ENCODE results near the gene NOLC1. TPM values are rescaled to one million over a fixed set of nuclear protein-coding genes. Genes with fewer than 3 reads are reported as not detected.

NOLC1 gene
- total RNA-seq, 1 experiment from 2014 or later = 165 TPM

- TF ChIP-seq, protein P1, sequence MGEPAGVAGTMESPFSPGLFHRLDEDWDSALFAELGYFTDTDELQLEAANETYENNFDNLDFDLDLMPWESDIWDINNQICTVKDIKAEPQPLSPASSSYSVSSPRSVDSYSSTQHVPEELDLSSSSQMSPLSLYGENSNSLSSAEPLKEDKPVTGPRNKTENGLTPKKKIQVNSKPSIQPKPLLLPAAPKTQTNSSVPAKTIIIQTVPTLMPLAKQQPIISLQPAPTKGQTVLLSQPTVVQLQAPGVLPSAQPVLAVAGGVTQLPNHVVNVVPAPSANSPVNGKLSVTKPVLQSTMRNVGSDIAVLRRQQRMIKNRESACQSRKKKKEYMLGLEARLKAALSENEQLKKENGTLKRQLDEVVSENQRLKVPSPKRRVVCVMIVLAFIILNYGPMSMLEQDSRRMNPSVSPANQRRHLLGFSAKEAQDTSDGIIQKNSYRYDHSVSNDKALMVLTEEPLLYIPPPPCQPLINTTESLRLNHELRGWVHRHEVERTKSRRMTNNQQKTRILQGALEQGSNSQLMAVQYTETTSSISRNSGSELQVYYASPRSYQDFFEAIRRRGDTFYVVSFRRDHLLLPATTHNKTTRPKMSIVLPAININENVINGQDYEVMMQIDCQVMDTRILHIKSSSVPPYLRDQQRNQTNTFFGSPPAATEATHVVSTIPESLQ (CRISPR knock-in tag; IDR thresholded peaks at IDR 0.05) = no peak
- TF ChIP-seq KAT7 (CRISPR knock-in tag; IDR thresholded peaks at IDR 0.05; ENCODE audit: borderline replicate concordance) = no peak
- TF ChIP-seq, protein P2, sequence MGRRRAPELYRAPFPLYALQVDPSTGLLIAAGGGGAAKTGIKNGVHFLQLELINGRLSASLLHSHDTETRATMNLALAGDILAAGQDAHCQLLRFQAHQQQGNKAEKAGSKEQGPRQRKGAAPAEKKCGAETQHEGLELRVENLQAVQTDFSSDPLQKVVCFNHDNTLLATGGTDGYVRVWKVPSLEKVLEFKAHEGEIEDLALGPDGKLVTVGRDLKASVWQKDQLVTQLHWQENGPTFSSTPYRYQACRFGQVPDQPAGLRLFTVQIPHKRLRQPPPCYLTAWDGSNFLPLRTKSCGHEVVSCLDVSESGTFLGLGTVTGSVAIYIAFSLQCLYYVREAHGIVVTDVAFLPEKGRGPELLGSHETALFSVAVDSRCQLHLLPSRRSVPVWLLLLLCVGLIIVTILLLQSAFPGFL (CRISPR knock-in tag; IDR thresholded peaks at IDR 0.05; ENCODE audit: borderline replicate concordance) = no peak
- TF ChIP-seq FOXP1 (CRISPR knock-in tag; IDR thresholded peaks at IDR 0.05; ENCODE audit: borderline replicate concordance) = no peak
- no peak for TF ChIP-seq ZNF317 (CRISPR knock-in tag; IDR thresholded peaks at IDR 0.05; ENCODE audit: borderline replicate concordance, low read depth)
- TF ChIP-seq CTCF (IDR thresholded peaks at IDR 0.05) = no peak
- TF ChIP-seq JUN (CRISPR knock-in tag; IDR thresholded peaks at IDR 0.05) = no peak
These were observed 36.4 kb upstream of the NOLC1 start (continued) for GRCh38 chr10:102115775-102116174.

GRCh38 chr10:102116656-102117055, 35.5 kb upstream of the NOLC1 start:
- Mint-ChIP-seq H3K36me3 (peaks cover 4% of the 10 kb centered on the region; the same call in 1 of the 2 replicates), H3K27me3 (ENCODE audit: low read depth) (no peaks in the 10 kb centered on the region), H3K4me3 (peak overlapping the region; percentile 88), H3K4me1 (peaks cover 69% of the 10 kb centered on the region), H3K9me3 (no peaks in the 10 kb centered on the region), H3K27ac (peak overlapping the region; percentile 72)
- TF ChIP-seq, protein P3, sequence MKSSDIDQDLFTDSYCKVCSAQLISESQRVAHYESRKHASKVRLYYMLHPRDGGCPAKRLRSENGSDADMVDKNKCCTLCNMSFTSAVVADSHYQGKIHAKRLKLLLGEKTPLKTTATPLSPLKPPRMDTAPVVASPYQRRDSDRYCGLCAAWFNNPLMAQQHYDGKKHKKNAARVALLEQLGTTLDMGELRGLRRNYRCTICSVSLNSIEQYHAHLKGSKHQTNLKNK (CRISPR knock-in tag; IDR thresholded peaks at IDR 0.05) = no peak
- TF ChIP-seq ZBTB43 (CRISPR knock-in tag; IDR thresholded peaks at IDR 0.05) = no peak
- ChIA-PET POLR2A (no interaction called here), CTCF (interaction anchor here (0.8 to 1.3 kb wide), 3 partner anchors 16 to 387 kb away, joined by 3 to 4 read pairs (median 3); partner anchors contain the start of gene SUFU)
- DNase-seq (ENCODE audit: low spot score) (no peak), ATAC-seq (no peak)

DNA sequence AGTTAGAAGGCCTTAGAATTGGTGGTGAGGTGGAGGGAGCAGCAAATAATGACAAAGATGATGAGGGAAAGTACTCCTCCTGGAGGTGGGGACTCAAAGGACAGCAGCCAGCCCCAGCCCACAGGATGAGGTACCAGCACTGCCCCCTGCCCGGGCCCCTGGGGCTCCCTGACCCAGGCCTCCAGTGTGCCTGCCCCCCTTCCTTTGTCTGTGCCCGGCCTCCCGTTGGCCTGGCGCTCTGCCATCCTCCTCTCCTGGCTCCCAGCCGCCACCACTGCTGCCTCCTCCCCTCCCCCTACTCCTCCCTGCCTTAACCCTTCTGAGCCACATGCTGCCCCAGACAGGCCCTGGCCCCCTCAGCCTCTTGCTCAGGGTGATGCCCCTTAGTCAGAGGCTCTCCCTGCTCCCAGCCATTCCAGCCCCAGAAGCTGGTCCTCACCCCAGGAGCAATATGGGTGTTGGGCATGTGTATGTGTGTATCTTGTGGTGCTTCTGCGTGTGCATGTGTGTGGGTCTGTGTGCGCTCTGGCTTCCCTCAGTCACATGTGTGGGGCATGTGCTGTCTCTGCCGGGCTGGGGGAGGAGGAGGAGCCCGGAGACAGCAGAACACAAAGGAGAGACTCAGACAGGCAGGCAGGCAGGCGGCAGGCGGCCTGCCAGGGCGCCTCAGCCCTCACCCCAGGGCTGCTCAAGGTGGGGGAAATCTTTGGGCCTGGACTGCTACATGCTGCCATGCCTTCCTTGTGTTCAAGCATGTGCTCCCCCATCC, 34.6 kb upstream of the NOLC1 start:
- Mint-ChIP-seq H3K9me3 (no peaks in the 10 kb centered on the region), H3K4me3 (peak overlapping the region; percentile 83), H3K27ac (peak overlapping the region; percentile 96), H3K27me3 (ENCODE audit: low read depth) (no peaks in the 10 kb centered on the region), H3K36me3 (no peaks in the 10 kb centered on the region), H3K4me1 (peaks cover 72% of the 10 kb centered on the region)
- DNase-seq (ENCODE audit: low spot score) = peak; percentile 49
- ChIA-PET CTCF (interaction anchor here (0.6 to 1.7 kb wide), 6 partner anchors 17 to 277 kb away, joined by 3 to 9 read pairs (median 4); partner anchors contain the start of gene KCNIP2), POLR2A (no interaction called here)
- ATAC-seq = peak; percentile 1
- TF ChIP-seq ZNF396 (CRISPR knock-in tag; IDR thresholded peaks at IDR 0.05; ENCODE audit: borderline replicate concordance) (no peak), USF1 (CRISPR knock-in tag; IDR thresholded peaks at IDR 0.05) (peak; percentile 43; the same call in 1 of the 2 replicates), NFE2L1 (CRISPR knock-in tag; IDR thresholded peaks at IDR 0.05) (0 out of 2 replicates have a peak, but pooled peaks have one; percentile 35), ZNF423 (CRISPR knock-in tag; IDR thresholded peaks at IDR 0.05) (peak; percentile 99), ZNF425 (CRISPR knock-in tag; conservative IDR thresholded peaks at IDR 0.05) (no peak), FOXP1 (CRISPR knock-in tag; IDR thresholded peaks at IDR 0.05; ENCODE audit: borderline replicate concordance) (peak; percentile 65), ZBTB43 (CRISPR knock-in tag; IDR thresholded peaks at IDR 0.05) (peak; percentile 64; the same call in 1 of the 2 replicates), HMGA2 (CRISPR knock-in tag; IDR thresholded peaks at IDR 0.05) (no peak), SP1 (CRISPR knock-in tag; conservative IDR thresholded peaks at IDR 0.05) (peak; percentile 74)
- TF ChIP-seq, protein P1 (CRISPR knock-in tag; IDR thresholded peaks at IDR 0.05) = no peak
